Endodermal cell (in vitro differentiated cells): ENCODE results near the gene TCF3. TPM values are rescaled to one million over a fixed set of nuclear protein-coding genes. Genes with fewer than 3 reads are reported as not detected.

Experiments
- DNase-seq: peaks from one replicate; pipeline ENCODE4 v3.0.0-alpha.2; 2017
- H3K27ac ChIP-seq: 2 replicates; pipeline ENCODE4 v1.5.1; 2013; ENCODE audit warnings: mild to moderate bottlenecking, low read depth, low read length, moderate library complexity
- H3K27me3 ChIP-seq: 2 replicates; pipeline ENCODE4 v1.6.1; 2013; ENCODE audit warnings: mild to moderate bottlenecking, low read length, moderate library complexity; ENCODE audit not compliant: insufficient read depth, control insufficient read depth, poor library complexity, severe bottlenecking
- H3K36me3 ChIP-seq: 2 replicates; pipeline ENCODE4 v1.7.0; 2013; ENCODE audit warnings: mild to moderate bottlenecking, low read length, moderate library complexity; ENCODE audit not compliant: control insufficient read depth, insufficient read depth
- H3K4me1 ChIP-seq: one replicate; pipeline ENCODE4 v1.7.0; 2013; ENCODE audit warnings: low read length; ENCODE audit not compliant: control insufficient read depth, insufficient read depth
- H3K4me3 ChIP-seq: 2 replicates; pipeline ENCODE4 v1.5.1; 2013; ENCODE audit warnings: mild to moderate bottlenecking, low read length, moderate library complexity
- H3K9ac ChIP-seq: 2 replicates; pipeline ENCODE4 v1.6.1; 2013; ENCODE audit warnings: mild to moderate bottlenecking, low read length, moderate library complexity; ENCODE audit not compliant: poor library complexity, severe bottlenecking; ENCODE audit errors: extremely low read depth
- H3K9me3 ChIP-seq: 2 replicates; pipeline ENCODE4 v1.6.1; 2013; ENCODE audit warnings: mild to moderate bottlenecking, low read length, moderate library complexity; ENCODE audit not compliant: control insufficient read depth
- H3K27ac Mint-ChIP-seq: 2 replicates; pipeline ENCODE4 v1.8.0; 2020; ENCODE audit warnings: mixed read lengths
- H3K27me3 Mint-ChIP-seq: 2 replicates; pipeline ENCODE4 v1.8.0; 2021; ENCODE audit warnings: mild to moderate bottlenecking, mixed read lengths; ENCODE audit not compliant: insufficient read depth
- H3K36me3 Mint-ChIP-seq: 2 replicates; pipeline ENCODE4 v1.8.0; 2020; ENCODE audit warnings: low read depth, mixed read lengths
- H3K4me1 Mint-ChIP-seq: 2 replicates; pipeline ENCODE4 v1.8.0; 2020; ENCODE audit warnings: mixed read lengths
- H3K4me3 Mint-ChIP-seq: 2 replicates; pipeline ENCODE4 v1.8.0; 2020; ENCODE audit warnings: mild to moderate bottlenecking, moderate library complexity, mixed read lengths
- H3K9me3 Mint-ChIP-seq: 2 replicates; pipeline ENCODE4 v1.8.0; 2020; ENCODE audit warnings: mild to moderate bottlenecking, mixed read lengths
- CTCF ChIP-seq: fragments of 200-600 bp; sonication (generic); conservative IDR thresholded peaks from 2 replicates; pipeline ENCODE4 v1.5.0; 2021; ENCODE audit warnings: antibody characterized with exemption, mild to moderate bottlenecking
- WGBS, 2 experiments: methylation state at CpG; one replicate each; pipeline versions ENCODE4 v1.1.5 to v1.1.7; 2013; ENCODE audit warnings: missing lambda C conversion rate in 2 of 2, mixed read lengths in 1 of 2; ENCODE audit not compliant: insufficient coverage in 1 of 2, insufficient read length in 1 of 2; 5-methylcytosine and 5-hydroxymethylcytosine counted together
- total RNA-seq, 2 donors: library from RNA; stranded (reverse); fragmentation: NEBNext Ultra II Directional in 1 of 2; extraction: Animal tissue kit (Norgen Biotek cat#: 25700) in 1 of 2; gene quantifications; 2 replicates in 1 of 2; 3 replicates in 1 of 2; pipeline ENCODE4 v1.2.1, GENCODE V29; 2021

The TCF3 gene
- total RNA-seq, 2 donors from 2014 or later = 233 to 268 TPM

GRCh38 chr19:1627194-1627593 is 25.2 kb downstream of the TCF3 start:
- Mint-ChIP-seq H3K4me3 (no peak overlapping the region), H3K9me3 (no peaks in the 10 kb centered on the region), H3K36me3 (peaks cover 37% of the 10 kb centered on the region), H3K27ac (no peak overlapping the region), H3K4me1 (no peaks in the 10 kb centered on the region), H3K27me3 (no peaks in the 10 kb centered on the region)
- Histone ChIP-seq H3K27ac (no peak overlapping the region), H3K9ac (no peak overlapping the region), H3K36me3 (peaks cover 58% of the 10 kb centered on the region), H3K4me3 (no peak overlapping the region), H3K4me1 (no peaks in the 10 kb centered on the region), H3K9me3 (no peaks in the 10 kb centered on the region), H3K27me3 (no peaks in the 10 kb centered on the region)
- no peak for TF ChIP-seq CTCF
- WGBS, 2 experiments = 92 to 94% methylated on average over 4 to 17 of the region's 17 CpGs
- DNase-seq = no peak

GRCh38 chr19:1626417-1627010 is 25.9 kb downstream of the TCF3 start:
- H3K27ac Mint-ChIP-seq = no peak overlapping the region
- H3K4me3 Mint-ChIP-seq = no peak overlapping the region
- H3K4me3 ChIP-seq = no peak overlapping the region
- no peaks in the 10 kb centered on the region for H3K27me3 Mint-ChIP-seq
- no peak overlapping the region for H3K9ac ChIP-seq
- H3K9me3 ChIP-seq = no peaks in the 10 kb centered on the region
- H3K4me1 Mint-ChIP-seq = no peaks in the 10 kb centered on the region
- H3K27ac ChIP-seq = no peak overlapping the region
- WGBS, 2 experiments = 91 to 96% methylated on average over 21 to 32 of the region's 32 CpGs
- H3K4me1 ChIP-seq = no peaks in the 10 kb centered on the region
- H3K27me3 ChIP-seq = no peaks in the 10 kb centered on the region
- peaks cover 35% of the 10 kb centered on the region for H3K36me3 Mint-ChIP-seq
- peaks cover 52% of the 10 kb centered on the region for H3K36me3 ChIP-seq
- TF ChIP-seq CTCF = no peak
- DNase-seq = no peak
- no peaks in the 10 kb centered on the region for H3K9me3 Mint-ChIP-seq

GRCh38 chr19:1624458-1624857 is 28.0 kb downstream of the TCF3 start:
- H3K27me3 ChIP-seq = no peaks in the 10 kb centered on the region
- no peaks in the 10 kb centered on the region for H3K4me1 ChIP-seq
- no peaks in the 10 kb centered on the region for H3K27me3 Mint-ChIP-seq
- H3K9me3 ChIP-seq = no peaks in the 10 kb centered on the region
- peaks cover 32% of the 10 kb centered on the region for H3K36me3 Mint-ChIP-seq
- H3K36me3 ChIP-seq = peaks cover 52% of the 10 kb centered on the region
- no peak overlapping the region for H3K9ac ChIP-seq
- WGBS, 2 experiments = 82 to 88% methylated on average over 22 to 23 of the region's 23 CpGs
- peak overlapping the region; percentile 13 for H3K27ac Mint-ChIP-seq
- peak; percentile 88 for TF ChIP-seq CTCF
- H3K9me3 Mint-ChIP-seq = no peaks in the 10 kb centered on the region
- no peak overlapping the region for H3K4me3 ChIP-seq
- peak; percentile 94 for DNase-seq
- no peak overlapping the region for H3K27ac ChIP-seq
- H3K4me3 Mint-ChIP-seq = no peak overlapping the region
- no peaks in the 10 kb centered on the region for H3K4me1 Mint-ChIP-seq
